Measurements from ENCODE around the gene ENC1.

DNA sequence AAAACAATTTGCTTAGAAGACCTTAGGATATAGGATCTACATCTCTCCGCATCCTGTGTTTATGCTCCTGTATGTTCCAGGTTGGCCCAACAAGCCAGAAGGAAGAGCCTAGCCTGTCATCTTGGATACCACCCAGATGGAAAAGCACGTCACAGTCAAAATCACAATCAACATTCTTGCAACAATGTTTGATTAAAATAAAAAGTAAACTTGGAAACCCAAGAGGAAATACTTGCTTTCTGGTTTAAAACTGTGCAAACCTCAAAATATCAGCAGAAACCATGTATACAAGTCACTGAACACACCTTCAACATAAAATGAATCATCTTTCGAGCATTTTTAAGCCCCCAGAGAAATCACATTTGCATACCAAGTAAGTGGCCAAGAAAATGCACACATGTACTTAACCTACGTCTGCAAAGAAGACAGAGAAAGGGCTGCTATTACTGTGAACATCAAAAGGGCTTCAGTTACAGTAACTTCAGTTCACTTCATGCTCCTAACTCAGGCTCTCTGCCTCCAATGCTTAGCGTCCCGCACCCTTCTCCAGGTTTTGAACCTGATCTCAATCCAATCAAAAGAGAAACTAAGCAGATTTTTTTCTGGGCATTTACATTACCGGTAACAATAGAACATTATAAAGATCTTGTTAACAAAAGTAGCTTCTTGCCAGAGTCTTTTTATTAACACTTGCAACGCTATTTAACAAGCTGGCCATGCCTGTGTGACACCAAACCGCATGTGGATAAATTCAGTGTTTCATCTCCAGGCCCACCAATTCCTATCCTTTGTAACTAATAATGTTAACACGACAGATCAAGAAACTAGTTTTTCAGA lies 1.3 kb downstream of the ENC1 start:
- TF ChIP-seq, protein P1, sequence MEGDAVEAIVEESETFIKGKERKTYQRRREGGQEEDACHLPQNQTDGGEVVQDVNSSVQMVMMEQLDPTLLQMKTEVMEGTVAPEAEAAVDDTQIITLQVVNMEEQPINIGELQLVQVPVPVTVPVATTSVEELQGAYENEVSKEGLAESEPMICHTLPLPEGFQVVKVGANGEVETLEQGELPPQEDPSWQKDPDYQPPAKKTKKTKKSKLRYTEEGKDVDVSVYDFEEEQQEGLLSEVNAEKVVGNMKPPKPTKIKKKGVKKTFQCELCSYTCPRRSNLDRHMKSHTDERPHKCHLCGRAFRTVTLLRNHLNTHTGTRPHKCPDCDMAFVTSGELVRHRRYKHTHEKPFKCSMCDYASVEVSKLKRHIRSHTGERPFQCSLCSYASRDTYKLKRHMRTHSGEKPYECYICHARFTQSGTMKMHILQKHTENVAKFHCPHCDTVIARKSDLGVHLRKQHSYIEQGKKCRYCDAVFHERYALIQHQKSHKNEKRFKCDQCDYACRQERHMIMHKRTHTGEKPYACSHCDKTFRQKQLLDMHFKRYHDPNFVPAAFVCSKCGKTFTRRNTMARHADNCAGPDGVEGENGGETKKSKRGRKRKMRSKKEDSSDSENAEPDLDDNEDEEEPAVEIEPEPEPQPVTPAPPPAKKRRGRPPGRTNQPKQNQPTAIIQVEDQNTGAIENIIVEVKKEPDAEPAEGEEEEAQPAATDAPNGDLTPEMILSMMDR (IDR thresholded peaks at IDR 0.05), result no peak
- no peak for TF ChIP-seq EP300 (IDR thresholded peaks at IDR 0.05)
- TF ChIP-seq KDM1A (IDR thresholded peaks at IDR 0.05; ENCODE audit: low read depth), result no peak
- TF ChIP-seq PHF8 (IDR thresholded peaks at IDR 0.05; ENCODE audit: borderline replicate concordance, low read depth), result no peak
- no peak for TF ChIP-seq MYC (IDR thresholded peaks at IDR 0.05; ENCODE audit: borderline replicate concordance, low read length)
- no peak for TF ChIP-seq ZNF302 (CRISPR knock-in tag; IDR thresholded peaks at IDR 0.05)
- no peak for TF ChIP-seq MAFK (IDR thresholded peaks at IDR 0.05; ENCODE audit: partially characterized antibody)
- TF ChIP-seq, protein P2, sequence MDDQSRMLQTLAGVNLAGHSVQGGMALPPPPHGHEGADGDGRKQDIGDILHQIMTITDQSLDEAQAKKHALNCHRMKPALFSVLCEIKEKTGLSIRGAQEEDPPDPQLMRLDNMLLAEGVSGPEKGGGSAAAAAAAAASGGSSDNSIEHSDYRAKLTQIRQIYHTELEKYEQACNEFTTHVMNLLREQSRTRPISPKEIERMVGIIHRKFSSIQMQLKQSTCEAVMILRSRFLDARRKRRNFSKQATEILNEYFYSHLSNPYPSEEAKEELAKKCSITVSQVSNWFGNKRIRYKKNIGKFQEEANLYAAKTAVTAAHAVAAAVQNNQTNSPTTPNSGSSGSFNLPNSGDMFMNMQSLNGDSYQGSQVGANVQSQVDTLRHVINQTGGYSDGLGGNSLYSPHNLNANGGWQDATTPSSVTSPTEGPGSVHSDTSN (IDR thresholded peaks at IDR 0.05), result no peak
- no peak for TF ChIP-seq RARB (CRISPR knock-in tag; IDR thresholded peaks at IDR 0.05)
- no peak for TF ChIP-seq ESRRA (IDR thresholded peaks at IDR 0.05; ENCODE audit: borderline replicate concordance, low read length)
- no peak for TF ChIP-seq NFE2L2 (conservative IDR thresholded peaks at IDR 0.05; ENCODE audit: low read length)

Data from A549 (cell line).